HEK293 (cell line): ENCODE measurements around the gene CABP7.
A peak's percentile ranks its signal among the peaks of the same experiment; 100 is the strongest.

Experiments
- CTCF ChIA-PET: fragments of 350-600 bp; formaldehyde crosslinking; extraction: SDS; loops from one replicate; lab custom pipeline; 2021; ENCODE audit warnings: antibody characterized with exemption; lab: Yijun Ruan, JAX
- POLR2A ChIA-PET: fragments of 300-600 bp; formaldehyde crosslinking; extraction: SDS; loops from one replicate; lab custom pipeline; 2020; ENCODE audit warnings: antibody characterized with exemption, inconsistent platforms; lab: Yijun Ruan, JAX
- H3K27ac ChIP-seq: fragments of 200-500 bp; sonication (Bioruptor generic); 2 replicates; pipeline ENCODE4 v1.5.1; 2014; ENCODE audit warnings: low read depth, low read length, control low read depth, inconsistent platforms; ENCODE audit errors: extremely low read depth
- H3K36me3 ChIP-seq, 2 experiments: fragments of 200-500 bp in 1 of 2; sonication (Bioruptor generic) in 1 of 2; 1 replicate in 1 of 2; 2 replicates in 1 of 2; pipeline ENCODE4 v1.5.1; 2014 to 2017; ENCODE audit warnings: inconsistent platforms in 2 of 2, low read length in 2 of 2; ENCODE audit not compliant: control insufficient read depth in 2 of 2, insufficient read depth in 1 of 2
- H3K4me1 ChIP-seq: fragments of 200-500 bp; sonication (Bioruptor generic); 2 replicates; pipeline ENCODE4 v1.5.1; 2014; ENCODE audit warnings: mild to moderate bottlenecking, low read length, inconsistent platforms; ENCODE audit not compliant: control insufficient read depth, insufficient read depth
- H3K4me3 ChIP-seq: 2 replicates; pipeline ENCODE4 v1.5.1; 2011; ENCODE audit warnings: low read depth, mild to moderate bottlenecking, control low read depth, low read length, moderate library complexity
- H3K9me3 ChIP-seq: fragments of 200-500 bp; sonication (Bioruptor generic); 2 replicates; pipeline ENCODE4 v1.5.1; 2014; ENCODE audit warnings: low read depth, low read length, inconsistent platforms; ENCODE audit not compliant: control insufficient read depth, insufficient read depth
- GLI4 ChIP-seq: fragments of 450-650 bp; formaldehyde crosslinking; IDR thresholded peaks from 2 replicates; pipeline ENCODE4 v1.5.1; 2016; ENCODE audit warnings: missing biosample characterization, missing genetic modification characterization
- GLIS1 ChIP-seq: fragments of 450-650 bp; formaldehyde crosslinking; IDR thresholded peaks from 2 replicates; pipeline ENCODE4 v1.5.1; 2016; ENCODE audit warnings: missing biosample characterization, missing genetic modification characterization
- ZBTB7A ChIP-seq: fragments of 450-650 bp; formaldehyde crosslinking; IDR thresholded peaks from 2 replicates; pipeline ENCODE4 v1.5.1; 2016; ENCODE audit warnings: low read depth, missing biosample characterization, missing genetic modification characterization
- ZIC2 ChIP-seq: fragments of 450-650 bp; formaldehyde crosslinking; IDR thresholded peaks from 2 replicates; pipeline ENCODE4 v1.5.1; 2016; ENCODE audit warnings: missing biosample characterization, missing genetic modification characterization
- ZNF169 ChIP-seq: fragments of 450-650 bp; formaldehyde crosslinking; IDR thresholded peaks from 2 replicates; pipeline ENCODE4 v1.5.1; 2016; ENCODE audit warnings: missing biosample characterization, missing genetic modification characterization
- ZNF341 ChIP-seq: fragments of 450-650 bp; formaldehyde crosslinking; IDR thresholded peaks from 2 replicates; pipeline ENCODE4; 2016; ENCODE audit warnings: low read depth, missing biosample characterization, missing genetic modification characterization
- ZNF521 ChIP-seq: fragments of 450-650 bp; formaldehyde crosslinking; IDR thresholded peaks from 2 replicates; pipeline ENCODE4 v1.5.1; 2017; ENCODE audit warnings: missing biosample characterization, mild to moderate bottlenecking, missing genetic modification characterization
- ZNF571 ChIP-seq: fragments of 450-650 bp; formaldehyde crosslinking; IDR thresholded peaks from 2 replicates; pipeline ENCODE4 v1.5.0; 2017; ENCODE audit warnings: missing biosample characterization, missing genetic modification characterization
- ZNF600 ChIP-seq: fragments of 450-650 bp; formaldehyde crosslinking; IDR thresholded peaks from 2 replicates; pipeline ENCODE4 v1.5.1; 2016; ENCODE audit warnings: missing biosample characterization, missing genetic modification characterization
- ZNF624 ChIP-seq: fragments of 450-650 bp; formaldehyde crosslinking; IDR thresholded peaks from 2 replicates; pipeline ENCODE4 v1.5.1; 2017; ENCODE audit warnings: missing biosample characterization, missing genetic modification characterization
- TF ChIP-seq, protein P1 (sequence below): fragments of 450-650 bp; formaldehyde crosslinking; optimal IDR thresholded peaks from 2 replicates; pipeline ENCODE3; 2016; ENCODE audit warnings: missing biosample characterization, mild to moderate bottlenecking, missing genetic modification characterization
- TF ChIP-seq, protein P2 (sequence below): fragments of 450-650 bp; formaldehyde crosslinking; IDR thresholded peaks from 2 replicates; pipeline ENCODE4 v1.5.0; 2017; ENCODE audit warnings: missing biosample characterization, missing genetic modification characterization, borderline replicate concordance
- TF ChIP-seq, protein P3 (sequence below): fragments of 450-650 bp; formaldehyde crosslinking; IDR thresholded peaks from 2 replicates; pipeline ENCODE4 v1.5.1; 2016; ENCODE audit warnings: missing biosample characterization, missing genetic modification characterization

CABP7 gene

DNA sequence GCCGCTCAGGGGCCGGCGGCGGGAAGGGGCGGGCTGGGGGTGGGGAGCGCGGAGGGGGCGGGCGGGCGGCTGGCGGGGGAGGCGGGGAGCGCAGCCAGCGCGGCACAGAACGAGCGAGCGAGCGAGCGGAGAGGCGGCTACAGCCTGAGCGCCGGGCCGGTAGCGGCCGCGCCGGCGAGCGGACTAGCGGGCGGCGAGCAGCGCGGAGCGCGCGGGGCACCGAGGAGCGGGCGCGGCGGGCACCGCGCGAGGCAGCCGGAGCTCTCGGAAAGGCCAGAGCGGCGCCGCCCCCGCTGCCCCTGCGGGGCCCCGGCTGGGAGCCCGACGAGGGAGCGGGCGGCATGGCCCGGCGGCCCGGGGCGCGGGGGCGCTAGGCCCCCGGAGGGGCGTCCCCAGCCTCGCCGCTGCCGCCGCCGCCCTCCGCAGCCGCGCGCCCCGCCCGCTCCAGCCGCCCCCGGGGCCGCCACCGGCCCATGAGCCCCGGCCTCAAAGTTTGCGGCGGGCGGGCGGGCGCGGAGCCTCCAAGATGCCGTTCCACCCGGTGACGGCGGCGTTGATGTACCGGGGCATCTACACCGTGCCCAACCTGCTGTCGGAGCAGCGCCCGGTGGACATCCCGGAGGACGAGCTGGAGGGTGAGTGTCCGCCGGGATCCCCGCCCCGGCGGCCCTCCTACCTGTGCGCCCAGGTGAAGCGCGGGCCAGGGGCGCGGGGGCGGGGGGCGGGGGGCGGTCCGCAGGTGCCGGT lies at the start of gene CABP7:
CABP7 (plus strand) TSS at position 105 of the 747 bp plus-strand sequence; CDS start at position 527, 422 bp downstream.
- Histone ChIP-seq H3K27ac (no peak within 1 kb of the TSS), H3K36me3 (no peaks in the 10 kb centered on the region), H3K4me3 (peak within 1 kb of the TSS; percentile 27), H3K4me1 (no peaks in the 10 kb centered on the region), H3K9me3 (no peaks in the 10 kb centered on the region)
- POLR2A ChIA-PET, result no interaction called here
- TF ChIP-seq ZNF521 (tag by site-specific recombination), result no peak
- TF ChIP-seq, protein P1, sequence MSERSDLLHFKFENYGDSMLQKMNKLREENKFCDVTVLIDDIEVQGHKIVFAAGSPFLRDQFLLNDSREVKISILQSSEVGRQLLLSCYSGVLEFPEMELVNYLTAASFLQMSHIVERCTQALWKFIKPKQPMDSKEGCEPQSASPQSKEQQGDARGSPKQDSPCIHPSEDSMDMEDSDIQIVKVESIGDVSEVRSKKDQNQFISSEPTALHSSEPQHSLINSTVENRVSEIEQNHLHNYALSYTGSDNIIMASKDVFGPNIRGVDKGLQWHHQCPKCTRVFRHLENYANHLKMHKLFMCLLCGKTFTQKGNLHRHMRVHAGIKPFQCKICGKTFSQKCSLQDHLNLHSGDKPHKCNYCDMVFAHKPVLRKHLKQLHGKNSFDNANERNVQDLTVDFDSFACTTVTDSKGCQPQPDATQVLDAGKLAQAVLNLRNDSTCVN, result peak; percentile 16
- CTCF ChIA-PET, result interaction anchor here (0.6 kb wide), 1 partner anchor 18 kb away, joined by 4 read pairs; no protein-coding TSS in a partner anchor

DNA sequence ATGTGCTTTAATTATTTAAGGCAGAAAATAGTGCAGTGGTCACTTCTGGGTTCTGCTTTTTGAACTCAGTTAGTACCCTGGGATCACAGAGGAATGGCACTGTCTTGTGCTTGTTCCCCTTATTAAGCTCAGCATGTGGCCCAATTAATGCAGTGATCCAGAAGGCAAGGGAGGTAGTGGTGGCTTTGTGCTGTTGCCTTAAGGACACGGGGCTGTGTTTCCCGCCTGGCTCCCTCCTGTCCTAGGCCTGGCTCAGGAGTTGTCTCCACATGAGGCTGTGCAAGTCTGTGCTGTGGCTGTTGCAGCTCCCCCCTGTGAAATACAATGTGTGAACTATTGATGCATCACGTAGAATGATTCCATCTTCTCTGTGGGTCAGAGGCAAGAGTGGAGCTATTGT lies 49.2 kb upstream of the CABP7 start:
- peak; percentile 94 for TF ChIP-seq ZIC2
- TF ChIP-seq ZNF624 (tag by site-specific recombination), result no peak
- TF ChIP-seq GLIS1, result peak; percentile 59
- peak; percentile 86 for TF ChIP-seq ZNF341 (tag by site-specific recombination)
- Histone ChIP-seq H3K4me3 (no peak overlapping the region), H3K27ac (no peak overlapping the region), H3K36me3 (peaks cover 48 to 81% of the 10 kb centered on the region in 2 experiments), H3K4me1 (no peaks in the 10 kb centered on the region), H3K9me3 (no peaks in the 10 kb centered on the region)
- ChIA-PET POLR2A (no interaction called here), CTCF (interaction anchor here (0.7 to 2.5 kb wide), 7 partner anchors 9 to 617 kb away, joined by 3 to 9 read pairs (median 3); no protein-coding TSS in a partner anchor)

DNA sequence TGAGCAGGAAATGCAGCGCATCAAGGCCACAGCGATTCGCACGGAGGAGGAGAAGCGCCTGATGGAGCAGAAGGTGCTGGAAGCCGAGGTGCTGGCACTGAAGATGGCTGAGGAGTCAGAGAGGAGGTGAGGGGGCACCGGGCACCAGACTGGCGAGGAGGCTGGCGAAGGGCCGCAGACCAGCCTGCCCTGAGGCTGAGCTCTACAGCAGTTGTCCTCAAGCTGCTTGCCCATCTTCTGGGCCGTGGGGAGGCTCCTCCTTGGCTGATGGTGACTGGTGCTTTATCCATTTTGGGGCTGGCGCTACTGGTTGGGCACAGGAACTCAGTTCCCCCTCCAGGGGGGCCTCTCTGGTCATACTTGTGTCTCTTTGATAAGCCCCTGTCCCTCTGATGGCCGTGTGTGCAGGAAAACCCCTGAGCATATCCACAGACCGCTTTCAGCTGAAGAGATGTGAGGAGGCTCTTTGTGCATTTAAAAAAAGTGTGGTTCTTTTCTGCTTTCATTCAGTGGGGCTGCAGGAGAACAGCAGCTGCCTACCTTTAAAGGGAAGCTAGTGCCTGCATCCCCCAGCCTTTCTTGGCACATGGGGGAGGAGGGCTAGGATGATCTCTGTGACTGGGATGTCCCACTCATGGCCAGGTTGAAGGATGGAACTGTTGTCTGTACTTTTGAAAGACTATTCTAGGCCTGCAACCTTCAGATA lies 46.3 kb upstream of the CABP7 start:
- H3K9me3 ChIP-seq, result no peaks in the 10 kb centered on the region
- peaks cover 53 to 92% of the 10 kb centered on the region in 2 experiments for H3K36me3 ChIP-seq
- no peaks in the 10 kb centered on the region for H3K4me1 ChIP-seq
- ChIA-PET POLR2A (no interaction called here), CTCF (interaction anchor here (0.6 to 1.4 kb wide), 3 partner anchors 17 to 416 kb away, joined by 3 to 5 read pairs (median 3); no protein-coding TSS in a partner anchor)
- TF ChIP-seq ZBTB7A (no peak), ZNF169 (tag by site-specific recombination) (no peak), ZNF571 (tag by site-specific recombination) (no peak), GLI4 (tag by site-specific recombination) (no peak), ZNF600 (no peak), GLIS1 (no peak)
- TF ChIP-seq, protein P2, sequence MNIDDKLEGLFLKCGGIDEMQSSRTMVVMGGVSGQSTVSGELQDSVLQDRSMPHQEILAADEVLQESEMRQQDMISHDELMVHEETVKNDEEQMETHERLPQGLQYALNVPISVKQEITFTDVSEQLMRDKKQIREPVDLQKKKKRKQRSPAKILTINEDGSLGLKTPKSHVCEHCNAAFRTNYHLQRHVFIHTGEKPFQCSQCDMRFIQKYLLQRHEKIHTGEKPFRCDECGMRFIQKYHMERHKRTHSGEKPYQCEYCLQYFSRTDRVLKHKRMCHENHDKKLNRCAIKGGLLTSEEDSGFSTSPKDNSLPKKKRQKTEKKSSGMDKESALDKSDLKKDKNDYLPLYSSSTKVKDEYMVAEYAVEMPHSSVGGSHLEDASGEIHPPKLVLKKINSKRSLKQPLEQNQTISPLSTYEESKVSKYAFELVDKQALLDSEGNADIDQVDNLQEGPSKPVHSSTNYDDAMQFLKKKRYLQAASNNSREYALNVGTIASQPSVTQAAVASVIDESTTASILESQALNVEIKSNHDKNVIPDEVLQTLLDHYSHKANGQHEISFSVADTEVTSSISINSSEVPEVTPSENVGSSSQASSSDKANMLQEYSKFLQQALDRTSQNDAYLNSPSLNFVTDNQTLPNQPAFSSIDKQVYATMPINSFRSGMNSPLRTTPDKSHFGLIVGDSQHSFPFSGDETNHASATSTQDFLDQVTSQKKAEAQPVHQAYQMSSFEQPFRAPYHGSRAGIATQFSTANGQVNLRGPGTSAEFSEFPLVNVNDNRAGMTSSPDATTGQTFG (tag by site-specific recombination), result no peak
- TF ChIP-seq, protein P3, sequence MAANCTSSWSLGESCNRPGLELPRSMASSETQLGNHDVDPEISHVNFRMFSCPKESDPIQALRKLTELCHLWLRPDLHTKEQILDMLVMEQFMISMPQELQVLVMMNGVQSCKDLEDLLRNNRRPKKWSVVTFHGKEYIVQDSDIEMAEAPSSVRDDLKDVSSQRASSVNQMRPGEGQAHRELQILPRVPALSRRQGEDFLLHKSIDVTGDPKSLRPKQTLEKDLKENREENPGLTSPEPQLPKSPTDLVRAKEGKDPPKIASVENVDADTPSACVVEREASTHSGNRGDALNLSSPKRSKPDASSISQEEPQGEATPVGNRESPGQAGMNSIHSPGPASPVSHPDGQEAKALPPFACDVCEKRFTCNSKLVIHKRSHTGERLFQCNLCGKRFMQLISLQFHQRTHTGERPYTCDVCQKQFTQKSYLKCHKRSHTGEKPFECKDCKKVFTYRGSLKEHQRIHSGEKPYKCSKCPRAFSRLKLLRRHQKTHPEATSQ (tag by site-specific recombination), result no peak
- H3K4me3 ChIP-seq, result no peak overlapping the region
- H3K27ac ChIP-seq, result no peak overlapping the region
